HG02798 (cell line): ENCODE measurements around the gene RASA4B.
"Not testable (repeated sequence)": the region's sequence is repeated elsewhere in the genome, so short reads cannot be mapped to it uniquely, and the experiment has no call there.

Source experiments
- ATAC-seq: cut with Tn5 transposase; IDR thresholded peaks from one replicate; pipeline ENCODE4 v1.9.1; 2021; ENCODE audit warnings: mild to moderate bottlenecking; ENCODE audit not compliant: unreplicated experiment, poor library complexity

Gene RASA4B

GRCh38 chr7:102474736-102475435 is 42.7 kb downstream of the RASA4B start:
- ATAC-seq = not testable (repeated sequence)

- ATAC-seq = not testable (repeated sequence)
Measured at GRCh38 chr7:102474116-102474515, 43.5 kb downstream of the RASA4B start.

DNA sequence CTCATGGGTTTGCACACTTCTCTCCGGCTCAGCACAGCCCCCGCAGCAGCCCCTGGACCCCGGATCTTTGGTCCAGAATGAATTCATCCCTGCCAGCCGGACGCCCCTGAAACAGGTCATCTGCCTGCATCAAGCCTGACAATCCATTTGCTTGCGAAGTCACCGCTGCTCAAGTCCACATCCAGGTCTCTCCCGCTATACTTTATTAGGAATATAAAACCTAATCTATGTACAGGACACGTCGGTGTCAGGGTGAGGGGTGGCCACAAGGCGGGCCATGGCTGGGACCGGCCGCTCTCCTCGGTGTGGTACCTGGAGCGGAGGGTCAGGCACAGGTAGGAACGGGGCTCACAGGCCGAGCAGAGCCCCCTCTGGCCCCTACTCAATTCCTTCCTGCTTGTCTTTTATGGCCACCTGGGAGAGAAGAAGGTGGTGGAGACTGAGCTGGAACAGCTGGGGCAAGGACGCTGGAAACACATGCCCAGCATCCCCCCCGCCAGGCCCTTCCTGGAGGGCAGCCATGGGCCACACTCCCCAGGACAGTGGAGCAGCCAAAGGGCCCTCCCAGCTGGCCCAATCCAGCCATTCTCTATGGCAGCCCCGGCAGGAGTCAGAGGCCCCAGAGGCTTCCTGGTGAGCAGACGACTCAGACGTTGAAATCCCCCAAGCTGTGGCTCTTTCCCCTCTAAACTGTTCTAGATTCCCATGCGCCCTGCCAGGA is 44.1 kb downstream of the RASA4B start:
- no peak for ATAC-seq

DNA sequence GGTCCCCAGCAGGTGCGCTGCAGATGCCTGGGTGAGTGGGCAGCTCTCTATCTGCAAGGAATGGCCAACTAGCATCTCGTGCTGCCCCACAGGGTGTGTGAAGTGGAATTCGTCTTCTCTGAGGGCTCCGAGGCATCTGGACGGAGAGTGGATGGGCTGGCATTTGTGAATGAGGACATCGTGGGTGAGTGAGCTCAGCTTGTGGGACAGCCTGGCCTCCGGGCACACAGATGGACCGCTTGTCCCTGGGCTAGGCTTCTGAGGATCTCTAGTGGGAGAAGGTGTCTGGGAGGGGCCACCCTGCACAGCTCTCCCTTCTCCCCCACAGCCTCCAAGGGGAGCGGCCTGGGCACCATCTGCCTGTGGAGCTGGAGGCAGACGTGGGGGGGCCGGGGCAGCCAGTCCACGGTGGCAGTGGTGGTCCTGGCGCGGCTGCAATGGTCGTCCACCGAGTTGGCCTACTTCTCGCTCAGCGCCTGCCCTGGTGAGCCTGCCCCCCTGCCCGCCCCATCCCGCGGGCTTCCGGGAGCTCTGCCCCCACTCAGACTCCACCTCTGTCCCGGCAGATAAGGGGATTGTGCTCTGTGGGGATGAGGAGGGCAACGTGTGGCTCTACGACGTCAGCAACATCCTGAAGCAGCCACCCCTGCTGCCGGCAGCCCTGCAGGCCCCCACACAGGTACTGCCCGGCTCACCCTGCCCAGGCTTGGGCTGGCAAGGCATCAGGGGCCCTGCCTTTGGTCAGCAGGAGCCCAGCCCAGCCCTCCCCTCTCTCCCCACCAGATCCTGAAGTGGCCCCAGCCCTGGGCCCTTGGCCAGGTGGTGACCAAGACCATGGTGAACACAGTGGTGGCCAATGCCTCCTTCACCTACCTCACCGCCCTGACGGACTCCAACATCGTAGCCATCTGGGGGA is 45.2 kb downstream of the RASA4B start:
- no peak for ATAC-seq

DNA sequence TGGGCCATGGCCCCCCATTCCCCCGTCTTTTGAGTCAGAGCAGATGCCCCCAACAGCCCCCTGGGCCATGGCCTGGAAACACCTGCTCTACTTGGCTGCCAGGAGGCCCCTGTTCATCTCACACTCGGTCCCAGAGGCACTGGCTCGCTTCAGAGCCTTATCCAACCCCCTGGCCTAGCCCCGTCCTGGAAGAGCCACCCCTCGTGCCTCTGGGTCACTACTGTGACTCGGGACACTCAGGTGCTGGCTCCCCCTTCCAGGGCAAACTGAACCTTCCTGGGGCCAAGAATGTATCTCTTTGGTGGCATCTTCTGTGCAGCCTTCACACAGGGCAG is 45.8 kb downstream of the RASA4B start:
- ATAC-seq = no peak

GRCh38 chr7:102469972-102470825 is 47.4 kb downstream of the RASA4B start:
- ATAC-seq = no peak

GRCh38 chr7:102469351-102469971 is 48.1 kb downstream of the RASA4B start:
- ATAC-seq = no peak

DNA sequence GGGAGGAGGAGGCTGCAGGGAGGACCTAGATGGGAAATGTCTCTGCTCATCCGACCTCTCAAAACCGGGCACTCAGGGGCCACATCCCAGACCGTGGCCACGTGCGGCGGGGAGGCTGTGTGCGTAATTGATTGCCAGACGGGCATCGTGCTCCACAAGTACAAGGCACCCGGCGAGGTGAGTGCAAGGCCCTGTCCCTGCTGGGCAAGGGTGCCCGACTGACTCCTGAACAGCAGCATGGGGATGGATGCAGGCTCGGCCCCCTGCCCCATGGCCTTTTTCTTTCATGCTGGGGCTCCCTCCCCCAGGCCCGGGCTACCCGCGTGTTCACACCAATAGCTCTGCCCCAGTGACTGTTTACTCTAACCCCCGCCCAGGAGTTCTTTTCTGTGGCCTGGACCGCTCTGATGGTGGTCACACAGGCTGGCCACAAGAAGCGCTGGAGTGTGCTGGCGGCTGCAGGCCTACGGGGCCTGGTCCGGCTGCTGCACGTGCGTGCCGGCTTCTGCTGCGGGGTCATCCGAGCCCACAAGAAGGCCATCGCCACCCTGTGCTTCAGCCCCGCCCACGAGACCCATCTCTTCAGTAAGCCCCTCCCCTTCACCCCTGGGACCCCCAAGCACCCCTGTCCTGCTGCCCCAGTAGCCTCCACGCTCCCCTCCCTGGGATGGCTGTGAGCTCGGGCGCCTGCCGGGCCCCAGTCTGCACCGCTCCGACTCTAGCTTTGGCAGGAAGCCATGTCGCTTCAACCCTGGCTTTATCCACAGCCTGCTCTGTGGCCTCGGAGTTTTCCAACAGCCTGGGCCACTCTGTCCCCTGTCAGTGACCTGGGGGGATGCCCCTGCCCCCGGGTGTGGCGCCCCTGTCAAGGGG is 48.9 kb downstream of the RASA4B start:
- ATAC-seq = no peak

GRCh38 chr7:102467581-102468477 is 49.7 kb downstream of the RASA4B start:
- no peak for ATAC-seq

DNA sequence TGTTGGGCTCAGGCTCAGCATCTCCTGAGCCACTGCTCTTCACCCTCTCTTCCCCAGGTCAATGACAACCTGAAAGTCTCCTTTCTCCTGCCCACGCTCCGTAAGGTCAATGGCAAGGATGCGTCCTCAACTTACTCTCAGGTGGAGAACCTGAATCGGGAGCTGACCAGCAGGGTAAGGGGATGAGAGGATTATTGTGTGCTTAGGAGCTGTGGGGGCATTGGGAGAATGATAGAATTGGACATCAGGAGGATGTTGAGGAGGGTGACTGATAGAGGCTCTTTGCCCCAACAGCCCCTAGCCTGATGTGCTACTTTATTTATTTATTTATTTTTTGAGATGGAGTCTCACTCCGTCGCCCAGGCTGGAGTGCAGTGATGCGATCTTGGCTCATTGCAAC is 51.5 kb downstream of the RASA4B start:
- no peak for ATAC-seq

- peak; percentile 96 for ATAC-seq
Measured at GRCh38 chr7:102464577-102465280, 52.8 kb downstream of the RASA4B start, which contains the start of the genes ALKBH4 and LRWD1. Gene ALKBH4 (minus strand): TSS chr7:102464863. CDS start chr7:102464836, 27 bp downstream. Gene LRWD1 (plus strand): TSS chr7:102464984. CDS start chr7:102465081, 97 bp downstream.

DNA sequence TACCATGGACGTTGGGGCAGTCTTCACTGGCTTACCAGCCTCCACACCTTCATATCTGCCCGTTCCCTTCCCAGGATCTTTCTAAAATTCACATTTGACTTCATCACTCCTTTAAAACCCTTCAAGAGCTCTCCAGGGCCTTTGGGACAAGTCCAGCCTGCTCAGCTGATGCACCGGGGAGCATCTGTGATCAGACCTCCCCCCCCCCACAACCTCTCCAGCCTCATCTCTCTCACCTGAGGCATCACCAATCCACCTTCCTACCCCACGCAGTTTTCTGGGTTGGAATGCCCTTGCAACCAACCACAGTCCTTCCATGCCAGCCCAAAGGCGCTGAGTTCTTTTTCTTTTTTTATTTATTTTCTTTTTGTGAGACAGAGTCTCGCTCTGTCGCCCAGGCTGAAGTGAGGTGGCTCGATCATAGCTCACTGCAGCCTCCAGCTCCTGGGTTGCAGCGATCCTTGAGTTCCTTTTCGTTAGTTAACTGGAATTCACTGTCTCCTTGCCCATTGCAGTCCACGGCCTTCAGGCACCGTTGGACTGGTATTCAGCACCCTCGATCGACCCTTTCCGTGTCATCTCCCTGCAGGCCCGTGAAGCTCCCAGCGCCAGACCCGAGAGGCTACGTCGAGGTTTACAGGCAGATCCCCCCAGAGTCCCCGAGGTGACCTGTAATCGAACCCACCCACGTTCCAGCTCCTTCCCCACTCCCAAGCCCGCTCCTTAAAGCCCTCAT is 53.6 kb downstream of the RASA4B start:
- ATAC-seq = no peak

- ATAC-seq = no peak
Measured at GRCh38 chr7:102460467-102460866, 57.1 kb downstream of the RASA4B start.

DNA sequence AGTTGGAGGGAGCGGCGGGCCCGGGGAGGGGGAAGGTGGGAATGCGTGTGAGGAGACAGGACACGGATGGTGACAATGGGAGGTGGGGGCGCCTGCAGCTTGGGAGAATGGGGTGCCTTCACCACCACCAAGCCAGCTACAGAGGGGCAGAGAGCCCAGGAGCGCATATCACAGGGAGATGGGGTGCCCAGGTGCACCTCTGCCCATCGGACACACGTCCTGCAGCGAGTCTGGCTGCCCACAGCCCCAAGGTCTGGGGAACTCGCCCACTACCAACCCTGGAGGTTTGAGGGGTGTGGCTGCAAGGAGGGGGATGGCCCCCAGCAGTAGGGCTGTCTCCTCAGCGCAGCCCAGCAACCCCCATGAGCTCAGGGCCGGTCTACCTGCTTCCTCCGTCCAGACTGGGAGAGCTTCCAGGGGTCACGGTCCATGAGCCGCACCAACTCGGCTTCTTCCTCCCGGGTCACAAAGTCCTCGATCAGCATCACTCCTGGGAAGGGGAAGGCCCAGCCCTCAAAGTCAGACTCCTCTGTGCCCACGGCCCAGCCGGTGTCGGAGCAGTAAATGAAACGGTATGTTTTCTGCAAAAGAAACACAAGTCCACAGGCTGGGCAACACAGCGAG is 58.2 kb downstream of the RASA4B start:
- no peak for ATAC-seq

DNA sequence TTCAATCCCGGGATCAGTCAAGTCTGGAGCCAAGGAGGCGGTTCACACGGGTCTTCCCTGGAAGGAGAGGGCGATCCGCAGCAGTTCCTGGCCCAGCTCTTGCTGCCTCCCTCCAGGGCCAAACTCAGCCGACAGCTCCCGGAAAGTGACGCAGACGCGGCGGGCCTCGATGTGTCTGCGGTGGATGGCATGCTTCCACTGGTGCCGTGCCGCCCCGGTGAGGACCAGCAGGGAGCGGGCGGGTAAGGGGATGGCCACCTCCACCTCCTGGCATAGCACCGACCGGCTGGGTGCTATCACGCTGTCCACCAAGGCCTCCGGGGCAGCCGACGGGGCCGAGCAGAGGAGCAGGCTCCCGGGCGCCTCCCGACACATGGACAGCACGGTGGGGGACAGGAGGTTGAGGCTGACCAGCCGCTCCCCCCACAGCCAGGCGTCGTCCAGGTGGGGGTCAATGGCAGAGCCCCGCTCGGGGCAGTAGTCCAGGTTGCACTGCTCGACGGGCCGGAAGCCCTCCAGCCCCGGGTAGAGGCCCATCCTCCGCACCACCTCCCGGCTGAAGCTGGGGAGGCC is 60.1 kb downstream of the RASA4B start:
- no peak for ATAC-seq
